ENCODE results near the gene COX4I1.

DNA sequence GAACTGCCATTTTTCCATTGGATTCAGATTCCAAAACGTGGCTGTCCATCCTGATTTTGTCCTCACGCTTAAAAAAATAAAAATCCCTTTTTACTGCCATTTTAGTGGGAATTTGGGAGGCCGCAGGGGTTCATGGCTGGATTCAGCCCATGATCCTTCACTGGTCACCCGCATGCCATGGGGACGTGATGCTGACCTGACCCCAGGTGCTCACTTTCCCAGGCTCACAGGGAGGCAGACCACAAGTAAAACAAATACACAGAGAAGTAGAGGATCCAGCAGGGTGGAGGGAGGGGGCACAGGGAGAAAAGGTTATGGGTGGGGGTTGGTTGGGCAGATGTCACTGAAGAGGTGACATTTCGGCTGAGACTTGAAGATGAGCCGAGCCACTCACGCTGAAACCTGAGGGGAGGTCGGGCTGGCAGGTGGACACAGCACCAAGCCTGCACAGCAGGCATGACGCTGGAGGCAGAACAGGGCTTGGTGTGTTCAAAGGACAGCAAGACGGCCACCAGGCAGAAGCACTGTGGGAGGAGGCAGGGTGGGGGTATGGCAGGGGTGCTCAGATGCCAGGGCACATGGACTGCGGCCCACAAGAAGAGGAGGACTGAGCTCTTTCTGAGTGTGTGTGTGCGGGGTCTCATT lies 10.7 kb downstream of the COX4I1 start:
- TF ChIP-seq, protein P1, sequence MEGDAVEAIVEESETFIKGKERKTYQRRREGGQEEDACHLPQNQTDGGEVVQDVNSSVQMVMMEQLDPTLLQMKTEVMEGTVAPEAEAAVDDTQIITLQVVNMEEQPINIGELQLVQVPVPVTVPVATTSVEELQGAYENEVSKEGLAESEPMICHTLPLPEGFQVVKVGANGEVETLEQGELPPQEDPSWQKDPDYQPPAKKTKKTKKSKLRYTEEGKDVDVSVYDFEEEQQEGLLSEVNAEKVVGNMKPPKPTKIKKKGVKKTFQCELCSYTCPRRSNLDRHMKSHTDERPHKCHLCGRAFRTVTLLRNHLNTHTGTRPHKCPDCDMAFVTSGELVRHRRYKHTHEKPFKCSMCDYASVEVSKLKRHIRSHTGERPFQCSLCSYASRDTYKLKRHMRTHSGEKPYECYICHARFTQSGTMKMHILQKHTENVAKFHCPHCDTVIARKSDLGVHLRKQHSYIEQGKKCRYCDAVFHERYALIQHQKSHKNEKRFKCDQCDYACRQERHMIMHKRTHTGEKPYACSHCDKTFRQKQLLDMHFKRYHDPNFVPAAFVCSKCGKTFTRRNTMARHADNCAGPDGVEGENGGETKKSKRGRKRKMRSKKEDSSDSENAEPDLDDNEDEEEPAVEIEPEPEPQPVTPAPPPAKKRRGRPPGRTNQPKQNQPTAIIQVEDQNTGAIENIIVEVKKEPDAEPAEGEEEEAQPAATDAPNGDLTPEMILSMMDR (IDR thresholded peaks at IDR 0.05) = no peak
- no peak for TF ChIP-seq POLR2A (IDR thresholded peaks at IDR 0.05)
